ENCODE data around the gene AP5B1. TPM values are rescaled to one million over a fixed set of nuclear protein-coding genes. Genes with fewer than 3 reads are reported as not detected.

AP5B1 gene
- total RNA-seq, 1 experiment from 2014 or later, result 9.4 TPM

DNA sequence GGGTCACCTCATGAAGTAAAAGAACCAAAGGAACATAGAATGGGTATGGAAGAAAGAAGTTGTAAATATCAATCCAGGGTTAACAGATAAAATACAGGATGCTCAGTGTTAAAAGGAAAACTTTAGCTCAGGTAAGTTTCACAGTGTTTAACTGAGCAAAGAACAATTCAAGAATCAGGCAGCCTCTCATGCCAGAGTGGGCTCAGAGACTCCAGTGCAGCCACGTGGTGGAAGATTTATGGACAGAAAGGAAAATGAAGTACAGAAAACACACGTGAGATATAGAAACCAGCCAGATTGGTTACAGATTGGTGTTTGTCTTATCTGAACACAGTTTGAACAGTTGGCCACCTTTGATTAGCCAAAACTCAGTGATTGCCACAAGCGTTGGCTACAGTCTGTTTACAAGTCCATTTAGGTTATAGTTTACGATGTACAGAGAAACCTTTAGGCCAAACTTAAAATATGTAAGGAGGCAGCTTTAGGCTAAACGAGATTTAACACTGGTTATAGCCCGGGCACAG, 9.1 kb downstream of the AP5B1 start:
- no peak overlapping the region for H4K91ac ChIP-seq (ENCODE audit: insufficient read length, low read depth, low read length)

More for the DNA sequence above, 9.1 kb downstream of the AP5B1 start:
- no peaks in the 10 kb centered on the region for H3K4me1 ChIP-seq (ENCODE audit: insufficient read depth, low read length)
- H3K79me2 ChIP-seq (ENCODE audit: insufficient read depth, low read length), result no peaks in the 10 kb centered on the region
- H3K4ac ChIP-seq (ENCODE audit: low read depth, low read length), result no peak overlapping the region
- H3K79me1 ChIP-seq (ENCODE audit: insufficient read depth, low read depth, low read length, poor library complexity, severe bottlenecking), result no peaks in the 10 kb centered on the region
- H3K23me2 ChIP-seq (ENCODE audit: insufficient read length, low read depth, low read length, poor library complexity, severe bottlenecking), result no peaks in the 10 kb centered on the region
- Mint-ChIP-seq H3K9me3 (peaks cover 3 to 7% of the 10 kb centered on the region in 2 experiments; a peak in 4 of 5 replicates), H3K27me3 (ENCODE audit: low read depth) (peaks cover 1% of the 10 kb centered on the region; the same call in 1 of the 2 replicates), H3K27ac (no peak overlapping the region), H3K36me3 (ENCODE audit: insufficient read depth in 1 of 3, low read depth in 3 of 3) (peaks cover 0 to 6% (median 0%) of the 10 kb centered on the region in 3 experiments; a peak in 3 of 7 replicates), H3K4me3 (no peak overlapping the region), H3K4me1 (no peaks in the 10 kb centered on the region)
- TF ChIP-seq, protein P1, sequence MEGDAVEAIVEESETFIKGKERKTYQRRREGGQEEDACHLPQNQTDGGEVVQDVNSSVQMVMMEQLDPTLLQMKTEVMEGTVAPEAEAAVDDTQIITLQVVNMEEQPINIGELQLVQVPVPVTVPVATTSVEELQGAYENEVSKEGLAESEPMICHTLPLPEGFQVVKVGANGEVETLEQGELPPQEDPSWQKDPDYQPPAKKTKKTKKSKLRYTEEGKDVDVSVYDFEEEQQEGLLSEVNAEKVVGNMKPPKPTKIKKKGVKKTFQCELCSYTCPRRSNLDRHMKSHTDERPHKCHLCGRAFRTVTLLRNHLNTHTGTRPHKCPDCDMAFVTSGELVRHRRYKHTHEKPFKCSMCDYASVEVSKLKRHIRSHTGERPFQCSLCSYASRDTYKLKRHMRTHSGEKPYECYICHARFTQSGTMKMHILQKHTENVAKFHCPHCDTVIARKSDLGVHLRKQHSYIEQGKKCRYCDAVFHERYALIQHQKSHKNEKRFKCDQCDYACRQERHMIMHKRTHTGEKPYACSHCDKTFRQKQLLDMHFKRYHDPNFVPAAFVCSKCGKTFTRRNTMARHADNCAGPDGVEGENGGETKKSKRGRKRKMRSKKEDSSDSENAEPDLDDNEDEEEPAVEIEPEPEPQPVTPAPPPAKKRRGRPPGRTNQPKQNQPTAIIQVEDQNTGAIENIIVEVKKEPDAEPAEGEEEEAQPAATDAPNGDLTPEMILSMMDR (conservative IDR thresholded peaks at IDR 0.05), result no peak
- H3T11ph ChIP-seq (ENCODE audit: low read length), result no peak overlapping the region
- no peak overlapping the region for H2AFZ ChIP-seq (ENCODE audit: low read length)
- no peak overlapping the region for H2BK15ac ChIP-seq (ENCODE audit: low read depth, low read length)
- no peaks in the 10 kb centered on the region for H3K9me3 ChIP-seq (ENCODE audit: control insufficient read depth, low read depth, low read length)
- H3K56ac ChIP-seq (ENCODE audit: insufficient read length, low read depth, low read length), result no peak overlapping the region
- H3K27me3 ChIP-seq (ENCODE audit: insufficient read depth, low read length), result no peaks in the 10 kb centered on the region
- H4K5ac ChIP-seq (ENCODE audit: insufficient read length, low read depth, low read length), result no peak overlapping the region
- H3K14ac ChIP-seq (ENCODE audit: insufficient read depth, low read length), result no peak overlapping the region
- no peak overlapping the region for H2BK5ac ChIP-seq (ENCODE audit: insufficient read length, low read length)
- H2AK5ac ChIP-seq (ENCODE audit: insufficient read length, low read length), result no peak overlapping the region
- no peak for DNase-seq
- no peak overlapping the region for H2BK12ac ChIP-seq (ENCODE audit: insufficient read length, low read depth, low read length)
- H2BK120ac ChIP-seq (ENCODE audit: low read depth, low read length, poor library complexity, severe bottlenecking), result no peak overlapping the region
- H4K8ac ChIP-seq (replicated peaks; ENCODE audit: insufficient read length, low read depth, low read length), result no peak overlapping the region
- no peak overlapping the region for H3K18ac ChIP-seq (ENCODE audit: insufficient read length, low read depth, low read length)
- WGBS (ENCODE audit: extremely low coverage, insufficient read length, low lambda C conversion rate), result no CpG with 5 or more reads among the region's 6 CpGs
- no peak overlapping the region for H3K23ac ChIP-seq (ENCODE audit: insufficient read length, low read depth, low read length)
- H3K4me2 ChIP-seq (ENCODE audit: insufficient read depth, insufficient read length, low read length), result no peak overlapping the region
- no peak overlapping the region for H3K9ac ChIP-seq (ENCODE audit: extremely low read depth, insufficient read length, low read length)
- H4K20me1 ChIP-seq (ENCODE audit: control insufficient read depth, insufficient read depth, insufficient read length), result no peaks in the 10 kb centered on the region
- H2BK20ac ChIP-seq (ENCODE audit: low read depth, low read length, poor library complexity, severe bottlenecking), result no peak overlapping the region
- H3K27ac ChIP-seq (ENCODE audit: insufficient read length, low read depth, low read length), result no peak overlapping the region
